ENCODE measurements around the gene KLK3.

Gene KLK3

DNA sequence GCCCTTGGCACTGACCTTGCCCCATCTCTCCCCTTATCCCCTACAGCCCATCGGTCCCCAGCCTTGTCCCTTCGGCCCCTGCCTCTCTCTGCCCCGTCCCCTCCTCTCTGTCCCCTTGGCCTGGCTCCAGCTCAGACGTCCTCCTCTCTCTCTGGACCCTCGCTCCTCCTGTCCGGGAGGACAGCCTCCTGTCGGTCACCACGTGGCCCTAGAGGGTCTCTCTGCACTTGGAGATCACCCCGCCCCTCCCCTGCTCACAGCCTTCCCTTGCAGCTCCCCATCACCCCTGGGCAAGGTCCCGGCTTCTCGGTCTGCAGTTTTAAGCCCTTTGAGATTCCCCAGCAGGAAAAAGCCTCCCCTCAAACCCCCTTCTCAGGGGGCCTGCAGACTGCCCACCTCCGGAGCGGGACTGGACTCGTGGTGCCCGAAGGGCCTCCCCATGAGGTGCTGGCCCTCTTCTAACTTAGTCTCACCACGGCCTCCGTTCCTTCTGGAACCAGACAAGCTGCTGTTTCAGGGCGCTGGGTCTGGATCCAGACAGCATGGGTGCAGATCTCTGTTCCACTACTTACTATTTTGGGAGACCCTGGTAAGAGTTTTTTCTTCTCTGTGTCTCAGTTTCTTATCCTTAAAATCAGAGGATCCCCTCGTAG is 18.0 kb upstream of the KLK3 start:
- Histone ChIP-seq H3K4ac (ENCODE audit: low read depth, low read length) (no peak overlapping the region), H3K79me2 (ENCODE audit: control insufficient read depth, insufficient read depth, low read length) (no peaks in the 10 kb centered on the region), H3K18ac (ENCODE audit: low read length) (no peak overlapping the region), H2BK15ac (replicated peaks; ENCODE audit: low read depth) (no peak overlapping the region), H3K4me1 (ENCODE audit: control insufficient read depth, low read depth, low read length) (no peaks in the 10 kb centered on the region), H2BK120ac (ENCODE audit: low read depth, low read length) (no peak overlapping the region), H3K9ac (ENCODE audit: low read length) (peak overlapping the region; percentile 40), H3K23ac (ENCODE audit: low read length) (no peak overlapping the region), H3K79me1 (ENCODE audit: low read length) (no peaks in the 10 kb centered on the region), H3K27ac (ENCODE audit: low read depth, low read length) (no peak overlapping the region), H2BK5ac (ENCODE audit: low read length) (no peak overlapping the region), H3K36me3 (ENCODE audit: control insufficient read depth, insufficient read depth, low read length) (no peaks in the 10 kb centered on the region), H3K4me2 (ENCODE audit: low read length) (no peak overlapping the region), H4K8ac (ENCODE audit: low read depth, low read length) (no peak overlapping the region), H3K4me3 (ENCODE audit: low read length) (no peak overlapping the region), H2AK5ac (ENCODE audit: low read length) (no peak overlapping the region), H3K27me3 (ENCODE audit: insufficient read depth, low read length, poor library complexity) (peaks cover 2% of the 10 kb centered on the region), H4K5ac (ENCODE audit: low read length) (no peak overlapping the region), H3K56ac (ENCODE audit: low read length) (peak overlapping the region; percentile 56)
- WGBS (ENCODE audit: extremely low coverage, insufficient coverage, low lambda C conversion rate) = no CpG with 5 or more reads among the region's 19 CpGs
- DNase-seq = no peak

DNA sequence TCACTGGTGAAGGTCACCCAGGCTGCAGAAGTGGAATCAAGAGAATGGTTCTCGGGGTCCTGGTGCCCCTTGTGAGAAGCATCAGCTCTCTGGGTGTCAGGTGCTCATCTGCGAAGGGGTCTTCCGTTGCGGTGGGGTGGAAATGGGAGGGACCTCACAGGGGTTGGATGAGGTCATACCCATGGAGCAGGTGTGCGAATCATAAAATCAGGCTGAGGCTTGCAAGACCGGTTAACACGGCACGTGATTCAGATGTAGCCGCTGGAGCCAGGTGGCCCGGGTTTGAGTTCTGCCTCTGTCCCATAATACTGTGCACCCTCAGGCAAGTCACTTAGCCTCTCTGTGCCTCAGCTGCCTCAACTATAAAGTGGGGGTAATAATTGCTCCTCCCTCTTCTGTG is 17.4 kb upstream of the KLK3 start:
- peaks cover 2% of the 10 kb centered on the region for H3K27me3 ChIP-seq (ENCODE audit: insufficient read depth, low read length, poor library complexity)
- no peak overlapping the region for H3K27ac ChIP-seq (ENCODE audit: low read depth, low read length)
- H3K4me1 ChIP-seq (ENCODE audit: control insufficient read depth, low read depth, low read length) = no peaks in the 10 kb centered on the region
- H2AK5ac ChIP-seq (ENCODE audit: low read length) = no peak overlapping the region
- H3K4ac ChIP-seq (ENCODE audit: low read depth, low read length) = no peak overlapping the region
- no peak for DNase-seq
- no peak overlapping the region for H3K4me3 ChIP-seq (ENCODE audit: low read length)
- no peak overlapping the region for H2BK5ac ChIP-seq (ENCODE audit: low read length)
- no peak overlapping the region for H3K23ac ChIP-seq (ENCODE audit: low read length)
- no peak overlapping the region for H4K8ac ChIP-seq (ENCODE audit: low read depth, low read length)
- no peaks in the 10 kb centered on the region for H3K79me2 ChIP-seq (ENCODE audit: control insufficient read depth, insufficient read depth, low read length)
- no peak overlapping the region for H2BK15ac ChIP-seq (replicated peaks; ENCODE audit: low read depth)
- H3K9ac ChIP-seq (ENCODE audit: low read length) = no peak overlapping the region
- no CpG with 5 or more reads among the region's 10 CpGs for WGBS (ENCODE audit: extremely low coverage, insufficient coverage, low lambda C conversion rate)
- no peak overlapping the region for H2BK120ac ChIP-seq (ENCODE audit: low read depth, low read length)
- H3K4me2 ChIP-seq (ENCODE audit: low read length) = no peak overlapping the region
- H3K18ac ChIP-seq (ENCODE audit: low read length) = no peak overlapping the region
- H3K79me1 ChIP-seq (ENCODE audit: low read length) = no peaks in the 10 kb centered on the region
- no peaks in the 10 kb centered on the region for H3K36me3 ChIP-seq (ENCODE audit: control insufficient read depth, insufficient read depth, low read length)
- H3K56ac ChIP-seq (ENCODE audit: low read length) = no peak overlapping the region
- H4K5ac ChIP-seq (ENCODE audit: low read length) = no peak overlapping the region

DNA sequence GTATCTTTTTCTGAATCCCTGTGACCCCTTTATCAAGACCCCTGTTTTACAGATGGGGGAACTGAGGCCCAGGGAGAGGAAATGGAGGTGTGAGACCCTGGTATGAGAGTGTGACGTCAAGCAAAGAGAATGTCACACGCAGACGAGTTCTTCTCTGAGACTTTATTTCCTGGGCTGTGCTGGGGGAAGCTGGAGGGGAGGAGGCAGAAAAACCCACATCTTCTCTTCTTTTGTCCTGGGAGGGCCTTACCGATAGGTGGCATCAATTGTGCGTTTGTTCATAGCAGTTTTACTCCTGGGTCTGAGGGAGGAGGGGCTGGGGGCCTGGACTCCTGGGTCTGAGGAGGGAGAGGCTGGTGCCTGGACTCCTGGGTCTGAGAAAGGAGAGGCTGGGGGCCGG is 16.5 kb upstream of the KLK3 start:
- Histone ChIP-seq H3K4me1 (ENCODE audit: control insufficient read depth, low read depth, low read length) (no peaks in the 10 kb centered on the region), H3K56ac (ENCODE audit: low read length) (no peak overlapping the region), H3K27me3 (ENCODE audit: insufficient read depth, low read length, poor library complexity) (peaks cover 2% of the 10 kb centered on the region), H3K23ac (ENCODE audit: low read length) (no peak overlapping the region), H3K4ac (ENCODE audit: low read depth, low read length) (no peak overlapping the region), H3K4me3 (ENCODE audit: low read length) (no peak overlapping the region), H3K4me2 (ENCODE audit: low read length) (no peak overlapping the region), H3K27ac (ENCODE audit: low read depth, low read length) (no peak overlapping the region), H3K9ac (ENCODE audit: low read length) (no peak overlapping the region), H2BK120ac (ENCODE audit: low read depth, low read length) (no peak overlapping the region), H4K8ac (ENCODE audit: low read depth, low read length) (no peak overlapping the region), H2BK15ac (replicated peaks; ENCODE audit: low read depth) (no peak overlapping the region), H3K79me2 (ENCODE audit: control insufficient read depth, insufficient read depth, low read length) (no peaks in the 10 kb centered on the region), H3K36me3 (ENCODE audit: control insufficient read depth, insufficient read depth, low read length) (no peaks in the 10 kb centered on the region), H3K79me1 (ENCODE audit: low read length) (no peaks in the 10 kb centered on the region), H3K18ac (ENCODE audit: low read length) (no peak overlapping the region), H4K5ac (ENCODE audit: low read length) (no peak overlapping the region), H2AK5ac (ENCODE audit: low read length) (no peak overlapping the region), H2BK5ac (ENCODE audit: low read length) (no peak overlapping the region)
- peak; percentile 78 for DNase-seq
- WGBS (ENCODE audit: extremely low coverage, insufficient coverage, low lambda C conversion rate) = no CpG with 5 or more reads among the region's 6 CpGs

DNA sequence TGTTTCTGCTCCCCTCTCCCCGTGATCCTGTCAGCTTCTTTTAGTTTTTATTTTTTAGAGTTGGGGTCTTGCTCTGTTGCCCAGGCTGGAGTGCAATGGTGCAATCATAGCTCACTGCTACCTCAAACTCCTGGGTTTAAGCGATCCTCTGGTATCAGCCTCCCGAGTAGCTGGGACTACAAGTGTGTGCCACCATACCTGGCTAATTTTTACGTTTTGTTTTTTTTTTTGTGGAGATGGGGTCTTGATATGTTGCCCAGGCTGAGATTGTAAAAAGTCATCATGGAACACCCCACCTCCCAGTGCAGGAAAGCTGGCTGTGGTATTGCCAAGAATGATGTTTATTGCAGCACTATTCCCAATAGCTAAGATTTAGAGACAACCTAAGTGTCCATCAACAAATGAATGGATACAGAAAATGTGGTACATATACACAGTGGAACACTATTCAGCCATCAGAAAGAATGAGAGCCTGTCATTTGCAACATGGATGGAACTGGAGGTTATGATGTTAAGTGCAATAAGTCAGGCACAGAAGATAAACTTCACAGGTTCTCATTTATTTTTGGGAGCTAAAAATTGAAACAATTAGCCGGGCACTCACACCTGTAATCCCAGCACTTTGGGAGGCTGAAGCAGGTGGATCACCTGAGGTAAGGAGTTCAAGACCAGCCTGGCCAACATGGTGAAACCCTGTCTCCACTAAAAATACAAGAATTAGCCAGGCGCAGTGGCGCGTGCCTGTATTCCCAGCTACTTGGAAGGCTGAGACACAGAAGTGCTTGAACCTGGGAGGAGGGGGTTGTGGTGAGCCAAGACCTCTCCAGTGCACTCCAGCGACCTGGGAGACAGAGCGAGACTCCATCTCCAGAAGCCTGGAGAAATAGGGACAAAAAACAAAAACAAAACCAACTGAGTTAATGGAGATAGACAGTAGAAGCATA is 14.7 kb upstream of the KLK3 start:
- WGBS (ENCODE audit: extremely low coverage, insufficient coverage, low lambda C conversion rate) = no CpG with 5 or more reads among the region's 10 CpGs
- Histone ChIP-seq H3K36me3 (ENCODE audit: control insufficient read depth, insufficient read depth, low read length) (no peaks in the 10 kb centered on the region), H3K4me3 (ENCODE audit: low read length) (no peak overlapping the region), H3K4me2 (ENCODE audit: low read length) (no peak overlapping the region), H2BK5ac (ENCODE audit: low read length) (no peak overlapping the region), H2BK120ac (ENCODE audit: low read depth, low read length) (no peak overlapping the region), H3K18ac (ENCODE audit: low read length) (no peak overlapping the region), H3K4me1 (ENCODE audit: control insufficient read depth, low read depth, low read length) (no peaks in the 10 kb centered on the region), H3K79me2 (ENCODE audit: control insufficient read depth, insufficient read depth, low read length) (no peaks in the 10 kb centered on the region), H3K56ac (ENCODE audit: low read length) (no peak overlapping the region), H3K27ac (ENCODE audit: low read depth, low read length) (no peak overlapping the region), H3K27me3 (ENCODE audit: insufficient read depth, low read length, poor library complexity) (peaks cover 1% of the 10 kb centered on the region), H3K79me1 (ENCODE audit: low read length) (no peaks in the 10 kb centered on the region), H3K23ac (ENCODE audit: low read length) (no peak overlapping the region), H3K9ac (ENCODE audit: low read length) (no peak overlapping the region), H4K8ac (ENCODE audit: low read depth, low read length) (no peak overlapping the region), H3K4ac (ENCODE audit: low read depth, low read length) (no peak overlapping the region), H2BK15ac (replicated peaks; ENCODE audit: low read depth) (no peak overlapping the region), H4K5ac (ENCODE audit: low read length) (no peak overlapping the region), H2AK5ac (ENCODE audit: low read length) (no peak overlapping the region)
- no peak for DNase-seq

DNA sequence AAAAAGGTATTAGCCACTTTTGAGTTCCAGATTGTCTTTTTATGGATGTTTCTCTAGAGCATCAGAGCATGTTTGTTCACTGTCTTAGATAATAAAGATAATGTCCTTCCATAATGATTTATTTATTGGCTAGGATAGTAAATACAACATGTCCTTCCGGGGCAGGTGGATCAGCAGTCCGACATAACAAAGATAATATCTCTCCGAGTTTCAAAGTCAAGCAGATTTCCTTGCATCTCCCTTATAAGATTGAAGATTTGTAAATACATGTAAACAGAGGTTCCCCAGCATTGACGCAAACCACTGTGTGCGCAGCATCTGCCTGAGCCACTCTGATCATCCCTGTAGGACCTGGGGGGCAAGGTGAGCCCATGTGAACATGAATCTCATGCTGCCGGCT is 12.6 kb upstream of the KLK3 start:
- no peak overlapping the region for H2AK5ac ChIP-seq (ENCODE audit: low read length)
- no peak overlapping the region for H3K9ac ChIP-seq (ENCODE audit: low read length)
- H3K4me1 ChIP-seq (ENCODE audit: control insufficient read depth, low read depth, low read length) = no peaks in the 10 kb centered on the region
- no peak overlapping the region for H3K56ac ChIP-seq (ENCODE audit: low read length)
- no peak overlapping the region for H4K8ac ChIP-seq (ENCODE audit: low read depth, low read length)
- no peaks in the 10 kb centered on the region for H3K79me1 ChIP-seq (ENCODE audit: low read length)
- no peaks in the 10 kb centered on the region for H3K36me3 ChIP-seq (ENCODE audit: control insufficient read depth, insufficient read depth, low read length)
- H3K27me3 ChIP-seq (ENCODE audit: insufficient read depth, low read length, poor library complexity) = no peaks in the 10 kb centered on the region
- H4K5ac ChIP-seq (ENCODE audit: low read length) = no peak overlapping the region
- DNase-seq = no peak
- H3K27ac ChIP-seq (ENCODE audit: low read depth, low read length) = no peak overlapping the region
- H3K4ac ChIP-seq (ENCODE audit: low read depth, low read length) = no peak overlapping the region
- H2BK120ac ChIP-seq (ENCODE audit: low read depth, low read length) = no peak overlapping the region
- no peaks in the 10 kb centered on the region for H3K79me2 ChIP-seq (ENCODE audit: control insufficient read depth, insufficient read depth, low read length)
- WGBS (ENCODE audit: extremely low coverage, insufficient coverage, low lambda C conversion rate) = no CpG with 5 or more reads among the region's 6 CpGs
- no peak overlapping the region for H3K4me3 ChIP-seq (ENCODE audit: low read length)
- no peak overlapping the region for H2BK5ac ChIP-seq (ENCODE audit: low read length)
- no peak overlapping the region for H2BK15ac ChIP-seq (replicated peaks; ENCODE audit: low read depth)
- no peak overlapping the region for H3K23ac ChIP-seq (ENCODE audit: low read length)
- H3K18ac ChIP-seq (ENCODE audit: low read length) = no peak overlapping the region
- no peak overlapping the region for H3K4me2 ChIP-seq (ENCODE audit: low read length)

Data from mesendoderm (in vitro differentiated cells).